ENCODE data around the gene CASR.
A peak's percentile ranks its signal among the peaks of the same experiment; 100 is the strongest.

Gene CASR

GRCh38 chr3:122217901-122218300 is 34.4 kb downstream of the CASR start:
- DNase-seq = no peak

- DNase-seq = no peak
Observed at GRCh38 chr3:122219242-122219872, 35.9 kb downstream of the CASR start.

- DNase-seq = no peak
Observed at GRCh38 chr3:122227036-122227781, 43.7 kb downstream of the CASR start.

GRCh38 chr3:122230174-122230573 is 46.7 kb downstream of the CASR start:
- no peak for DNase-seq

DNA sequence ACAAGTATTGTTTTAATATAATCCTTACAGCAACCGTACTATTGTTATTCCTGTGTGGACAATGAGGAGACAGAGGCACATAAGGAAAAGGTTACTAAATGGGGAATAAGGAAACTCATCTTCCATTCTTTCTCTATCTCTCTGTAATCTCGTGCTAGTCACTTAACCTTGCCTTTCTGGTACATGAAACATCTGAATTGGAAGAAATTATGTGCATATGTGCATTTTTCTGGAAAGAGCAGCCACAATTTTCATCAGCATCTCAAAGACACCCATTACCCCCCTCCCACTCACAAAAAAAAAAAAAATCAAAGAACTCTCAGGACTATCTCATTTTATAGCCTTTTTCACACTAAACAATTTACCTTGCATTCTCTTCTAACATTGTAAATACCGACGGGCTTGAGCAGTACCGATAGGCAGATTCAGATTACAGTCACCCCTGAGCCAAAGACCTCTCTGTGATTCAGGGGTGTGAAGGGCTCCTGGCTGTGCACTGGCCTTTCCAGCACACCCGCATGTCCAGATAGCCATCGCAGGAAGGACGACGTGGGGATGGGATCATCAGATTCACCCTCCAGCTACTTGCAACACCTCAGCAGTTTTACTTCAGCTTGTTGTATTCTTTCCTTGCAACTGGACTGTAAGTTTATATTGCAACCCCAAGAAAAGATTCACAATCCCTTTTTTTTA is 48.1 kb downstream of the CASR start:
- DNase-seq = no peak

DNA sequence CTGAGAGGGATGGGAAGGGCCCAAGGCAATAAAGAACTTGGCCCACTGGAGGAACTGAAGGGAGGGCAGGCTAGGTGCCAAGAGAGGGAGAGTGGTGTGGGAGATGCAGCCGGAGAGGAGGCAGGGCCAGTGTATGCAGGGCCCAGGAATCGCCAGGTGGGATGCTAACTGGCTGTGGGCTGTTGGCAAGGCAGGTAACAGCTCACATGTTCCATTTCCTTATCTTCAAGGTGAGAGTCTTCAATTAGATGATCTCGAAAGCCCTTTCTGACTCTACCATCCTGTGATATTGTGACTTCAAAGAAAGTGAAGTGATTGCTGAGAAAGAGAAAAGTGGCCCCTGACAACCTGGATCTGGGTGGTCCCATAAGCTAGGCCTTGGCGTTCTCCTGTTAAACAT is 49.0 kb downstream of the CASR start:
- DNase-seq = no peak

DNA sequence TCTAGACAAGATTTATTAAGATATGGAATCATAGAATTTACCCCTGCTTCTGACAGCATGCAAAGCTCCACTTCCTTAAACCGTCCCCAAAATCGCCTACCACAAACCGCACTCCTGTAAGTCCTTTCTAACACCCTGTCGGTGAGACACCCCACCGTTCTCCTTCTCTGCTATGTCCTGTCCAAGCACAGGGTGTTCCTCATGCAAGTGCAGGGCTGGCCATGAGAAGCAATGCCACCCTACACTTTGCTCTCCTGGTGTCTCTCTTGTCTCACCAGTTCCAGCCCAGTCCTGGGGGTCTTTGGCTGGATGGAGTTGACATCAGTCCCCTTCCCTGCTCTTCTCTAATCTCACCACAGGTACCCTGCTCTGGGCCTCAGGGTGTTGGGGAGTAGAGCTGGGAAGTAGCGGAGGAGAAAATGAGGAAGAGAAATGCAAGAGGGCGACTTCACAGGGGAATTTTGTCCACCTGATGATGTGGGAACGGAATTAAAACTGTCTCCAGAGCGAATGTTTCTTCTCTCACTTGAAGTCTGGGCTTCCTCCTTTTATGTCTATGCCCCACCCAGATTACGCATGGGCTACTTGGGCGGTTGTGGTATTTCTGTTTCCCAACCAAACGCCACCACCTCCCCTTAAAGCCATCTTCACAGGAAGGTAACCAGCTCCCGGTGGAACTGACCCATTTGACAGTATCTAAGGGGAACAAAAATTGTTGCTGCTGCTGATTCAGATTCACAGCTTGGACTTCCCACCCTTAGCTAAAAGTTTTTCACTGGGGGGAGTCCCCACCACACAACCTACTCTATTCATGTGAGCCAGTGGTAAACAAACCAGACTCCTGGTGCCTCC is 49.9 kb downstream of the CASR start:
- DNase-seq = peak; percentile 30

DNA sequence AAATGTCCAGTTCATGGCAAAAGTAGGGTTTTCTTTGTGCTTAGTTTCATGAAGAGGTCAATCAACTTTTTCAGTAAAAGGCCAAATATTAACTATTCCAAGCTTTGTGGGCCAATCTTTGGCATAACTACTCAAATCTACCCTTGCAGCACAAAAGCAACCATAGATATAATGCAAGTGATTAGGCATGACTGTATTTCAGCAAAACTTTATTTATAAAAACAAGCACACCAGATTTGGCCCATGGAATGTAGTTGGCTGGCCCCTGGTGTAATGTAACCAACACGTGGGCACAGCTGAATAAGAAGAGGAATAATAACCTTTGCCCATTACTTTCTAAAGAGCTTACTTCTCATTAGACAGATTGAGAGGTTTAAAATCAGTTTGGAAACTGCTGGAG is 50.6 kb downstream of the CASR start:
- DNase-seq = no peak

- DNase-seq = no peak
Observed at GRCh38 chr3:122235147-122235546, 51.7 kb downstream of the CASR start.

GRCh38 chr3:122239112-122239511 is 55.6 kb downstream of the CASR start:
- no peak for DNase-seq

DNA sequence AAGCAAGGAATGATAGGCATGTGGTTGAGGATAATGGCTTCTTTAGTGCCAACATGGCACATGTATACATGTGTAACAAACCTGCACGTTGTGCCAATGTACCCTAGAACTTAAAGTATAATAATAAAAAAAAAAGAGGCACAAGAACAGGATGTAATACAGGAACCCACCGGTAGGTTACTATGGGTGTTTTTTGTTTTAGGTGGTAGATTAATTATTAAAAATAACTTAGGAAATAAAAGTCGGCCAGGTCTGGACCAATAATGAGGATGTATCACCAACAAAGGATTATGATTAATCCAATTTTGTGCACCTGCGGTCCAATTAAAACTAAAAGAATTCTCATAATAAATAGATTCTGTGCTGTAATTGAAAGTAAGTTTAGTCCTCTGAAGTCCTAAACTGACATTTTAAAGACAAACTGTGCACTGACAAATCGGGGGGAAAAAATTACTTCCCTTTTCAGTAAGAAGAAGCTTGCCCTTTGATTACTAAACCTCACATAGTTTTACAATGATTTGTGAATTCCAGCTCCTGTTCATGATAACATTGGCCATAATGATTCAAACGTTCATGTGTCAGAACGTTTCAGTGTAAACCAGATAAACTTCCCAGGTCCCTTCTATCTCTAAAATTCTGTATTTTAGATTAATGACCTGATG is 62.2 kb downstream of the CASR start:
- DNase-seq = peak; percentile 16

DNA sequence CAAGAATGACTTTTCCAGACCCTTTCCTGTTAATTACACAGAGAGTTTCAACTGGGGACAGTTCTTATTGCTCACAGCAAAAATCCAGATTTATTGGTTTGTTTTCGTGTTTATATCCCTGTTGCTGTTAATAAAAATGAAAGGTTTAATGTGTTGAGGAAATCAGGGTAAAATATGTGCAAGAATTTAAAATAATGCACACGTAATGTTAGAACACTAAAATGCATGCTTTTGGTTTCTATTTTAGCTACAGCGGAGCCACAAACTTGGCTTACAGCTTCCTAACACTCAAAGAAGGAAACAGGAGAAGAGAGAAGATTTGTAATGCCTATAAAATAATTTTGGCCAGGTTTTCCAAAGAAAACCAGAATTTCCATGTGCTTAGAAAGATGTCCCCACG is 62.7 kb downstream of the CASR start:
- no peak for DNase-seq

- no peak for DNase-seq
Observed at GRCh38 chr3:122247087-122247824, 63.8 kb downstream of the CASR start.

- DNase-seq = no peak
Observed at GRCh38 chr3:122247825-122248185, 64.3 kb downstream of the CASR start.

DNA sequence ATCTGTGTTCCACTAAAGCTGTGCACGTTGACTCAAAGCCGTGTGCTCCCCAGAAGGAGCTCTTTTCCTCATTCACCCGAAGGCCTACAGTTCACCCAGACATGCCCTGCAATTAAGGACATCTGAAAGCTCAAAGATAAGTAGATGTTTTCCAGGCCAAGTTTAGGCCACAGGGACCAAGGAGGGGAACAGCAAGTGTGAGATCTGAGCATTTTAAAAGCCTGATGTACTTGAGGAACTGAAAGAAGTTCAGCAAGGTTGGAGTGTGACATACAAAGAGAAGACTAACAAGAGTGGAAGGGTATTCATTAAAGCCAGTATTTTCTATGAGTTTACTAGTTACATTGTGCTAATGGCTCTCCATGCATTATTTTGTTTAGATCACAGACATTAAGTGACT is 68.0 kb downstream of the CASR start:
- no peak for DNase-seq

DNA sequence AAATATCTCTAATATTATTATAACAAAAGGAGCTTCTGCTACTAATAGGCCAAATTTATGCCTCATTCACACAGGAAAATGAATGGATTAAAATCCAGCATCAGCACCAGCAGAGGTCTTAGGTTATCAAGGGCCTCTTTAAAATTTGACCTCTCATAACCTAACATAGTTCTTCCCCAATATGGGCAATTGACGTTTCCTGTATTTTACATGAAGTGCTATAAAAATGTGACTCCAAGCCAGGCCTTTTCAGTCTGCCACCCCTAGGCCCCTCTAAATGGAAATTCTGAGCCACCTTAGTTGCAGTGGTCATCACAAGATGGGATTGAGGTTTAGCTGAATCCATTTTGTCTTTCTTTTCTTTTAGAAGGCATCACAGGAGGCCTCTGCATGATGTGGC is 70.1 kb downstream of the CASR start:
- no peak for DNase-seq

- DNase-seq = no peak
Observed at GRCh38 chr3:122255757-122256439, 72.4 kb downstream of the CASR start.

DNA sequence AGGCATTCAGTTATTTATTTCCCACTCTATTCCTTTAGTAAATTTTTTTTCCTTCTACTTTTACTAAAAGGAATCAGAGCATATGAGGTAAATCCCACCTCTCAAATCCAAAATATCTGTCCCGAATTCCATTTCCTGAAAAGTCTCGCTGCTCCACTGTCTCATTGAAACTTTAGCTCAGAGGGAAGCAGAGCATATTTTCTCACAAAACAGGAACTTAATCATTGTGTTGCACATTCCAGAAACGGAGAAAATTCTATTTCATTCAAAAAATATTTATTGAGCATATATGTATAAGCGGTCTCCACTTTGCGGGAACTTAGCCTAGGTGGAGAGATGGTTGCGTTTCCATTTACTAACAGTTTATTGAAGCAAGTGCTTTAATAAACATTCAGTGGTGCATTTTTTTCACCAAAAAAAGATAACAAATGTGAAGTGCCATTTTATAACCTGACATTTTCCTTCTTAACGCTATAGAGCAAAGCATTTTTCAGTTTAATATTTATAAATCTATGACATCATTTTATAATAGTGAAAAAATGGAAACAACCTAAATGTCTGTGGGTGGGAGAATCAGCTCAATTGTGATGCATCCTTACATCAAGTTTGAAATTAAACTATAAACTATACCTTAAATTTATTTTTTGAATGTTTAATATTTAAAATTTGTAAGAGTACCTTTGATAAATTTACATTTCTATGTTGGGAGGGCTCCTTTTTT is 74.3 kb downstream of the CASR start:
- no peak for DNase-seq

GRCh38 chr3:122258757-122259371 is 75.4 kb downstream of the CASR start:
- DNase-seq = peak; percentile 62

- no peak for DNase-seq
Observed at GRCh38 chr3:122260206-122260605, 76.7 kb downstream of the CASR start.

Measured in hematopoietic multipotent progenitor cell treated with erythropoietin and hydrocortisone succinate and interleukin-3 and kit ligand, for 8 days (in vitro differentiated cells).